NCI-H345 treated with DMSO at 0.1 percent for 48 hours (cell line): ENCODE measurements around the gene AFAP1L2.
"Not testable (repeated sequence)": the region's sequence is repeated elsewhere in the genome, so short reads cannot be mapped to it uniquely, and the experiment has no call there.

Experiments used
- DNase-seq: peaks from one replicate; lab custom pipeline; 2025; ENCODE audit not compliant: unreplicated experiment; lab: John Stamatoyannopoulos, UW

The AFAP1L2 gene

DNA sequence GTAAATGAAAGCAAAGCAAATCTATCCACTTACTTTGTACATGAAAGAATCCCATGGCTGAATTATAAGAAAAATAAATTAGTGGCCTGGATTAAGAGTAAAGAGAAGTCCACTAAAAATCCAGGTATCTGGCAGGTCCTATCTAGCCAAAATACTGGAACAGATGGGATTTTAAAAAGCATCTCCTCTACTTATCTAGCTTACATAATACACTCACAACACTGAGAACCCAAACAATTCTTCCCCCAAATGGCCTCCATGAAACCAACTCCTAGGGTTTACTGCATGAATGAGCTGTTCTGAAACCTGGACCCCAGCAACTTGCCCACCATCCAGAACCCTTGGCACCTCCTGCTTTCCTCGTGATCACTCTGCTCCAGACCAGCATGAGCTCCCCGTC, 61.3 kb downstream of the AFAP1L2 start:
- DNase-seq = no peak

DNA sequence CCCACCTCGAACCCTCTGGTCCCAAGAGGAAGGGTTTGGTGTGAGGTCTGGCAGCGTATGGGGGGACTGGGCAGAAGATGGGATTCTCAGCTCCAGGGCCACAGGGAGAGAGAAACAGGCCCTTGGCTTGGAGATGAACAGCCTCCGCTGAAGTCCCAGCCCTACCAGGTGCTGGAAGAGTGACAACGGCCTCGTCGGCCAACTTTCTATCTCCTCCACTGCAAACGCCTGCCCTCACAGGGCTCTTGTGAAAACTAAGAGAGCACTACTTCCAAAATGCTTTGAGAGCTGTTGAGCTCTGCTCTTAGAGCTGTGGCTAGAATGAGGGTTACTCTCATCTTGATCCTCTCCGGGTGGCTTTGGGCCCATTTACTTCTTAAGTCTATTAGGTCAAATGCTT, 63.5 kb downstream of the AFAP1L2 start:
- DNase-seq = no peak

DNA sequence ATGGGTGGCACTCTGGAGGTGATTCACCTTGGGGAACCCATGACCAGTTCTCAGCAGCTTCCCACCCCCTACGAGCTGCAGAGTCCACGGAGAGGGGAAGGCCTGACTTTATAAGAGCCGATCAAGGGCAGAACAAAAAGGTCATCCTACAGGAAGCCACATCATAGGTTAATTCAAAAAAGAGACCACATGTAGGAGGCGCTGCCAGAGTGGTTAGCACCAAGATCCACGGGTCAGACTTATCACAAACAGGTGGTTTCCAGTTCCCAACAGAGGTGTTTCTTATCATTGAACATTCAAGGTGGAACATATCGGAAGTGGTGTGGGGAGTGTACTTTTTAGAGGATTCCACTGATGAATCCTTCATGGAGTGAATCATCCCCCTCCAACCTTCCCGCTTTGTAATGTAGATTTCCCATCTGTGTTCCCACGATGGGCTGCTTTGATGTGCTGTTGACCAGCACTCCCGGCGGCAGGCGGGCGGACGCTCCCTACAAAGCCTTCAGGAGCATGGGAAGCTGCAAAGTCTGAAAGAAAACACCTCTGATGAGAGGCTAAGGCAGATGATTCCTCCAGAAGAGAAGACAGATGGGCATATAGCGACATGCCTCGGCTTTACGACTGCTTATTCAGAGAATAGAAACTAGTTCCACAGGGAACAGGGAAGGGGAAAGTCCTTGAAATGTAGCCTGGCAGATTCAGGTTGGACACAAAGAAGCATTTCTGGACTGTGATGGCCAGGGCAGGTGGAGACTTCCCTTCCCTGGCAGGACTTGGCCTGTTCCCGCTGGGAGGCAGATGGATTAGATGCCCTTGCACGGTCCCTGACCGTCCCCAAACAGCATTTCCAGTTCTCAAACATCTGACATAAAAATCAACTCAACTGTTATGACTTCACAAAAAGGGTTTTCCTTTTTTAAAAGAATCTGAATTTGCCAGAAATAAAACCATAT, 66.5 kb downstream of the AFAP1L2 start:
- DNase-seq = no peak

DNA sequence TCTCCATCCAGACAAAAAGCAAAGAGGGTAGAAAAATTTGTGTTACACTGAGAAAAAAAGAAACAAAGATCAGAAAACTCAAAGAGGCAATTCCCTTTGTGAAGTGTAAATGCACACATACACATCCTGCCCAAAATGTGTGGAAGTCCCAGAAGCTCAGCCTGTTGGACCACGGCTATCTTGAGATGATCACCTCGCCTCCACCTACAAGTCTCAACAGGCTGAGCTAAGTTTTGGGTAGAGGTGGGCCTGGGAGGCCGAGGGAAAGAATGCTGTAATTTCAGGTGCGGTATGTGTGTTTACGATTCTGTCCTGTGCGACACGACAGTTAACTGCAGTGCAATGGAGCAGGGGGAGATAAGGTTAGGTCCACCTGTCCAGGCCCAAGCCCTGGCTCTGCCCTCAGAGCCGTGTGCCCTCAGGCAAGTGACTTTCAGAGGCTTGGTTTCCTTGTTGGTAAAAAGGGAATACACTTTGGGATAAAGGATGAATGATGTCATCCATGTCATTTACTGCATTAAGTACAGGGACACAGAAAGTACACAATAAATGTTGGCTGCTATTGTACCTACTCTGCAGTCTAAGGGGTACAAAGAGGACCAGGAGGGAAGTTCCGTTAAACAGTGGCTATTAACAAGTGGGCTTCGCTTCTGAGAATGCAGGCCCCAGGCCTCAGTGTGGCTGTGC, 67.3 kb downstream of the AFAP1L2 start:
- DNase-seq = no peak

DNA sequence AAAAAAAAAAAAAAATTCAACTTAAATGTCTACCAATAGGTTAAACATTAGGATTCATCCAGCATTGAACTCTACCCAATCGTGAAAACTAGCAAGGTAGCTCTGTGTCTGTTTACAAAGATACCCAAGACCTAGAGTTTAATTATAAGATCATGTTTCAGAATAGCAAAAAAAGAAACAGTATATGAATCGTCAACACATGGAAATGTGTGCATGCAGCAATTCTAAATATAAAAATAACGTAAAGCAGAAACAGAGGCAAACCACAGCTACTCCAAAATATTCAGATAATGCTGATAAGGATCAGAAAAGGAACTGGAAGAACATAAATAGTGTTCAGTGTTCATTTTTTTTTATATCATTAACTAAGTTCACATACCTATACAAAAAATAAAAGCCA, 68.7 kb downstream of the AFAP1L2 start:
- no peak for DNase-seq

DNA sequence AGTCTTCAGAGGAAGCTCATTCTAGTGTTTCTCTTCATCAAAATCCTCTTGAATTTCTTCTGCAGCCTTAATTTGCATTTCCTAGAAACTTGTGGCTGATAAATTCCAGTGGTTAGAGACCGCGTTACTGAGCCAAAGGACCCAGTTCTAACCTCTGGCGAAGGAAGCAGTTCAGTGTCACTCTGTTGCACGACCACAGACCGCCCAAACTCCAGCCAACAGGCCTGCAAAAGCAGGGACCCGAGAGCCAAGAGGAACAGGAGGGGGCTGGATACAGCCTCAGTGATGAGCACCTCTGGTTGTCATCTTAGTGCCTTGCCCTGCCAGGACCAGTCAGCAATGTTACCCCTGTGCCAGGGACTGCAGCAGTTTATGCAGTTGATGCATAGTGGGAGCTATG, 70.0 kb downstream of the AFAP1L2 start:
- no peak for DNase-seq

DNA sequence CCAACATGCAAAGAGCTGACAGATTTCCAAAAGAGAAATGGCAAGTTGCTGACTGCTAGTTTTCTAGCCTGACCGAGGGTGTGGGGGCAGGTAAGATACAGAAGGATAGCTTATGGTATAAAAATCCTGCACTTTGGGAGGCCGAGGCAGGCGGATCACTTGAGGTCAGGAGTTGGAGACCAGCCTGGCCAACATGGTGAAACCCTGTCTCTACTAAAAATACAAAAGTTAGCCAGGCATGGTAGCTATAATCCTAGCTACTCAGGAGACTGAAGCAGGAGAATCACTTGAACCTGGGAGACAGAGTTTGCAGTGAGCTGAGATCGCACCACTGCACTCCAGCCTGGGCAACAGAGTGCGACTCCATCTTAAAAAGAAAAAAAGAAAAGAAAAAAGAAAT, 70.9 kb downstream of the AFAP1L2 start:
- not testable (repeated sequence) for DNase-seq

DNA sequence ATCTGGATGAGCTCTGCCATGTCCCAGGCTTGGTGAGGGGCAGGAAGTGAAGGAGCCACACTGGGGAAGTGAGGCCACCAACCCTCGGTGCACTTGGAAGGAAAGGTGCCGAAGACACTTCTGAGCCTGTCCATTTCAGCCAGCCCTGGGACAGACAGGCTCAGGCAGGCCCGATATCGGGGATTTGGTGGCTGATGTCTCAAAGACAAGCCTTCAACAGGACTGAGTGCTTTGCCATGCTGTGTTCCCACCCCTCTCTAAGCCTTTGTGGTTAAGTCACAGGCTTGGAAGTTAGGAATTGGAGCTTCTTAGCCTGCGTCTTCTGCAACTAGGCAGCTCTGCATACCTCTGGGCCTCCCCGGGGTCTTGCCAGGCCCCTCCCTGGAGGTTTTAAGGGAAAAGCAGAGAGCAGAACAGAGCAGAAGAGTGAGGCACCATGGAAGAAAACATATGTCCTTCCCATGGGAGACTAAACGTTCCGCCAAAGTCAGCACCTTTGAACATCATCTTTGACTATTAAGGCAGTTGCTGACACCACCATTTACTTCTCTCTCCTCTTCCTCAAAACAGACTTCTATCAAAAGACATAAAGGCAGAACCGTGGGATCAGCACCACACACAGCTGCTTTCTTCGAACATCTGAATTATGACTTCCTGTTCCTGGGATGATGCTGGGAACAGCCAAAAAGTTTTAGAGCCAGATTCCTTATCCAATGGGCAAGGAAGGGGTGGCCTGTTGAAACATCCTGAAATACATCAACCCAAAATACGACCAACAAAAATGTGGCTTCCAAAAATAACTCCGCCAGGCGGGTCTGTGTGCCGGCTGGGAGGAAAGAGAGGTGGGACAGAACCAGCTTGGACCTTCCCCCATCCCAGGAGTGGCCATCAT, 71.8 kb downstream of the AFAP1L2 start:
- no peak for DNase-seq

DNA sequence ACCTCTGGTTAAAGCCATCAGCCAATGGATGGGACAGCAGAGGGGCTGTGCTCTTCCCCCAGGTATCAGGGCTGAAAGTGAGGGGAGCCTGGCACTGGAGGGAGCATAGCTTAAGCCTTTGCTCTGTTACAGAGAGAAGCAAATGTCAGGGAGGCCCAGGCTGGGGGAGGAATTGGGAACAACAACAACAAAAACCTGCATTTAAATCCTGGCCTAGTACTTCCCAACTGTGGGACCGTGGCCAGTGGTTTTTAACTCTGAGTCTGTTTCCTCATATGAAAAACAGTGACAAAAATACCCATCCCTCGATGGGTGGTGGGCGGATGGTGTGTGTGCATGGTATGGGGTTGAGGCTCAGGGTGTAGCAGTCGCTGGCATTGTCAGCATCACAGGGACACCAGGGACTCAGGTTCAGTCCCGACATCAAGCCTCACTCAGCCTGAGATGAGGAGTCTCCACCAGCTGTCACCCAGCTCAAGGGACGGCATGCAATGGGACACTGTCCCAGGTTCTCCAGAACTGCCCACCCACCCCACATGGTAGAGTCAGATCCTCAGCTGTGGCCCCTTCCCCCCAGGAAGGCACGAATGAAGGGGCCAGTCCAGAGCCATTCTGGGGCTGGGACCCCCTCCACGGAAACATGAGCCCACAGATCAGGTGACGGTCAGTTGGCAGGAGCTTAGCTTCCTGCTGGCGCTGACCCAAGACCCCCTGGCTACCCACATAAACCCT, 74.5 kb downstream of the AFAP1L2 start:
- no peak for DNase-seq

DNA sequence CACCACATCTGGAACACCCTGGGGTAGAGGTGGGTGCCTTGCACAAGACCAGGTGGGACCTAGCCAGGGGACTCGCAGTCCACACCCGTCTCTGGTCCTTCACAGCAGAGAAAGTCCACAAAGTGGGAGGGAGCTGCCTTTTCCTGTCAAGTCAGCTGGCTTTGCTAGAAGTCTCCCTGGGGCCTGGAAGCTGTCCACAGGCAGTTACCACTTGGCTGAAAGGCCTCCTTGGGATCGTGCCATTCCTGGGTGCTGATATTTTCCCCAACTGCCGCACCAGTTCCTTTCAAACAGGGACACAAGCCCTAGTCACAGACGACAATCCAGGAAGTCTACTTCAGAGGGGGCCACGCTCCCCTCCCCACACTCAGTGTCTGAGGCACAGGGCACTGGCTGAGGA, 75.4 kb downstream of the AFAP1L2 start:
- no peak for DNase-seq

DNA sequence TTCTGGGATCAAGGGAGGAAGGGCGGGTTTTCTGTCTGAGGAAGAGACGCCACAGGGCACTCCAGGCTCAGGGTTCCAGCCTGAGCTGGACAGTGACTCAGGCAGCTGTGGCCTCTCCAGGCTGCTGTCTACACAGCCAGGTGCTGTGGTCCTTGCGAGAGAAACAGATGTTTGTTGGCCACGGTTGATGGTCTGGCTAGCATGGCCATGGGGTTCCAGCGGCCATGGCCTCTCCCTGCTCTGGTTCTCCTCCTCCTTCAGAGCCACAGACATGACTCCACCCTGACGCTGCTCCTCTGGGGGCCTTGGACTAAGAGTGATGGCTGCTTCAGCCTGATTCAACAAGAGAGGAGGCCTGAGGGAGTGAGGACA, 75.9 kb downstream of the AFAP1L2 start:
- DNase-seq = no peak

DNA sequence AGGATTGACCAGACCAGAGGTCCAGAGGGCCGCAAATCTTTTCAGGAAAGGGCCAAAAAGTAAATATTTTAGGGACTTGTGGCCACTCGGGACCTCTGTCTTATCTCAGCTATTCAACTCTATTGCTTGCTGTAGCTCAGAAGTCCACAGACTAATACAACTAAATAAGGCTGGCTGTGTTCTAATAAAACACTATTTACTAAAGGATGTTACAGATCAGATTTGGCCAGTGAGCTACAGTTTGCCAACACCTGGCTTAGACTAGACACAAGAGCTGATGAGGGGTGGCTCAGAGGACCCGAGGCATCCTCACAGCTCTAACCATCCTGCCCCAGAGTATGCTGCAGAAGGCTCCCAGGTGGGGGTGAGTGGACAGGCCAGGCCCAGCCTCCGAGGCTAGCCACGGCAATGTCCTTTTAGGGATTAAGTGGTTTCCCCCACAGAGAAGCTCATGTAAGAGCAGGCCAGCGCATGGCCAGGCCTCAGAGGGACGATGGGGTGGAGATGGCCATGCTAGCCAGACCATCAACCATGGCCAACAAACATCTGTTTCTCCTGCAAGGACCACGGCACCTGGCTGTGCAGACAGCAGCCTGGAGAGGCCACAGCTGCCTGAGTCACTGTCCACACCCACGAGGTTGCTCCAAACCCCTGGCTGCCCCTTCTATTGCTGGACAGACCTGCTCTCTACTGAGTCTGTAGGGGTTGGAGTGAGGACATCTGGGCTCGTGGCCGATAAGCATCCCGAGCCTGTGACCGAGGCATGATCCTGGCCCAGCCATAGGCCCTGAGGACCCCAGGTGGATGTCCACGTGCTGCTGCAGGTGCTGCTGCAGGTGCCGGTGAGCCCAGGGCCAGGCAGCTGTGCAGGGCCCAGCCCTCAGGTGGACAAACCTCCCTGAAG, 76.5 kb downstream of the AFAP1L2 start:
- DNase-seq = no peak

DNA sequence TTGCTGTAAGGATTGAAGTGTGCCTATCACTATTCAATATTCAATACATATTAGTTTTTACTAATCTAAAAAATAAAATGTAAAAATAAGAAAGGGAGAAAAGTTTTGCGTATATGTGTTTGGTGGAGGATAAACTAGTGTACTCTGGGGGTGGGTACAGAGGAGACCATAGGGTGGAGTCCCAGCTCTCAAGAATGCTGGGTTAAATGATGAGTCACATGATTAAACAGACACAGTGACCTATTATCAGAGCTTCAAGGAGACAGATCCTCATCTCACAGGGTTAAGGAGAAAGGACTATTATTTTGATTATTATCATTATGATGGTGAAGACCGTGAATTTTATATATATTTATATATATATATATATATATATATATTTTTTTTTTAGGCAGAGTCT, 77.5 kb downstream of the AFAP1L2 start:
- no peak for DNase-seq

DNA sequence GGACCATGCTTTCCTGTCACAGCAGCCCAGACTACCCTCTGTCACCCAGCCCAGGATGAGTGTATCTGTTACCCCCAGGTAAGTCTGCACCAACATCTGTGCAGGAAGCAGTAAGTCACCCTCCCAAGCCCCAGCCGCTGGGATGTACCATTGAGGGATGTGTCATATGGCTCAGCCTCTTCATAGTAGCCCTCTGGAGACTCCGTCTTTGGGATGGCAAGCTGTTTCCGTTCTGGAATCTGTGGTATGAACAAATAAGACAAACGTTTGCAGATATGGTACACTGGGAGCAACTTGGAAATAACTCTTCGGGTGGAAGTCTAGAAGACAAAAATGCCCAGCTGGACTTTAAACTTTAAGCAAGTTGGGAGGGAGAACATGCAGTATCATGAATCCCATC, 81.3 kb downstream of the AFAP1L2 start:
- DNase-seq = no peak

DNA sequence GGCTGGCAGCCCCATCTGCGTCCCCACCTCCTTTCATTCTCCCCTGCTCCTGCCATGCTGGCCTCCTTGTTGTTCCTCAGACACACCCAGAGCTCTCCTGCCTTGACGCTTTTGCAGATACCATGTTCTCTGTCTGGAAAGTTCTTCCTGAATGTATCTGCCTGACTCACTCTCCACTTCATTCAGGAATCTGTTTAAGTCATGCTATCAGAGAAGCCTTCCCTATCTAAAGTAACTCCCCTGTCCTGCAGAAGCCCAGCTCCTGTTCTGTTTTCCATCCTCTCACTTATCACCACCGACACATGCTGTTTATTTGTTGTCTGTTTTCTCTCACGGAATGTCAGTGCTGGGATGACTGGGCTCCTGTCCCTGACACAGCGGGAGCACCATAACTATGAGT, 82.0 kb downstream of the AFAP1L2 start:
- DNase-seq = no peak

DNA sequence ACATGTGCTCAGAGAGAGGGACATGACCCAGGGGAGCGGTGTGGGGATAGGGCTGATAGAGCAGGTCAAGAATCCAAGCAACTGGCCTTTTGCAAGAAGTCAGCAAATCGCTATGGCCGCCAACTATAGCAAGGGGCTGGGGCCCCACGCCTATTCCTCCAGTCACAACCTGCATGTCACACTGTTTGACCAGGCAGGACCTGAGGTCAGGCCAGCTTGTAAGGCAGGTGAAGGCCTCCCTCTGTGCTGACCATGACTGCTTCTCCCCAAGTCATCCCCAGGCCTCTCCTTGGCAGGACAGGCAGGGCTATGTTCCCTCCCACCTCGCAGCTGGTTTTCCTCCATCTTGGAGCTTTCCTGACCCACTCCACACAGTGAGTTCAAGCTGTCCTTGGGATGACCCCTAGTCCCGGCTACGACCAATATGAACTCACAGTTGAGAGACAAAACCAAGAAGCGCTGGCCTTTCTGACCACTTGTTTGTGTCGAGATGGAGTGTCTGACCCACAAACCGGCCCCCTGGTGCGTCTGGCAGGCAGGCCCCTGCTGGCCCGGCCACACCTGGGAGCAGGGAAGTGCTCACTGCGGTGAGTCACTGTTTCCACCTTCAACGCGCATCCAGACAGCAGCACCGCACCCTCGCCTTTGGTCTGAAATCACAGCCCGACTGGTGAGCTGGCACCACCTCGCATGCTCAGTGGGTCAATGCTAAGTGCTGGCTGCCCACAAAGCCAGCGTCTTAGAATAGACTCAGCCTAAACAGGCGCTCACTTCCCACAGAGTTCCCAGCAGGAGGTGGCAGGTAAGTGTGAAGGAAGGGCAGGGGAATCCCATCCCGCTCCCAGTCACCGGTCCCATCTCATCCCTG, 83.8 kb downstream of the AFAP1L2 start:
- no peak for DNase-seq

DNA sequence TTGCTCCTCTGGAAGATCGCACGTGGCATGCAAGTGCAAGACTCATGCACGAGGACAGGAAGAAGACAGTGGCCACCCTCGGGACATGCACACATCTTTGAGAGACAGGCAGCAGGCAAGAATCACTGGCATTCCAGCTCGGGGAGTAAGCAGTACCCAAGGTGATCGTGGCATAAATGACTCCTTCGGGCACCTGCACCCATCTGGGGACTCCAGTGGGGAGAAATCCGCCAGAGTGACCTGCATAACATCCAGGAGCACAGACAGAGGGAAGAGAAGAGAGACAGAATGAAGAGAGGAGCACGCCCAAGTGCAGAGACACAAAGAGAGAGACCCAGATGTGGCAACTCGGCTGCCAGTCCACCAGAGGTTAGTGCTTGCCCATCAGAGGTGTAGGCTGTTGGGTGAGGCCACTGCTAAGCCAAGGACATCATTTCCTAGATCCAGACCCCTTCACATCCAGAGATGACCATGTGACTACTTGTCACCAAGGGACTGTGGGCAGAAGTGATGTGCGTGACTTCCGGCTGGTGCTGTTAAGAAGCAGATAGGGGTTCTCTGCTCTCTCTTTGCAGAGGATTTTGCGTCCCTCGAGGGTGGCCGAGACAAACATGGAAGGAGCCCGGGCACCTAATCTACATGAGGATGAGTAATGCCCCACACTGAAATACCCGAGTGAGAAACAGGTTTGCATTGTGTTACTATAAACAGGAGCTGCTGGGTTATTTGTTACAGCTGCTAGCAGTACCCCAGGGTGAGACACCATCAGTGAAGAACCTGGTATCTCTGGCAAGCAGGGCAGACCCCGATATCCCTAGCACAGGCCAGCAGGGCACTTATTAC, 84.7 kb downstream of the AFAP1L2 start:
- no peak for DNase-seq

DNA sequence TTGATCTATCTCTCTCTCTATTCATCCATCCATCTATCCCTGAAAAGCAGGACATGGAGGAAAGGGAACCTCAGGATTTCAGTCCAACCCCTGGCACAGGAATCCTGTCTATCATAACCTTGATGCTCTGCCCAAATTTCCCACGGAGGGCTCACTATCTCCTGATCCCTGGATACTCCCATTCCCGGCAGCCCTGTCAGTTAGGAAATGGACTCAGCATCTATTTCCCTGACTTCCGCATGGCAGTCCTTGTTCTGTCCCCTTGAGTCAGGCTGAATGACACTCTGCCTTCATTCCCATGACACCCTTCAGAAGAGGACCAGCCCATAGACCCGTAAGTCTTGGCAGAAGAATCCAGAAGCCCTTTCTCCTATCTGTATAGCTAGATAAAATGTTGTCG, 87.6 kb downstream of the AFAP1L2 start:
- no peak for DNase-seq
